Measurements from ENCODE around the gene RESP18.

The RESP18 gene

GRCh38 chr2:219304223-219304622, 28.3 kb downstream of the RESP18 start:
- DNase-seq (ENCODE audit: low spot score): no peak
- TF ChIP-seq, protein P1, sequence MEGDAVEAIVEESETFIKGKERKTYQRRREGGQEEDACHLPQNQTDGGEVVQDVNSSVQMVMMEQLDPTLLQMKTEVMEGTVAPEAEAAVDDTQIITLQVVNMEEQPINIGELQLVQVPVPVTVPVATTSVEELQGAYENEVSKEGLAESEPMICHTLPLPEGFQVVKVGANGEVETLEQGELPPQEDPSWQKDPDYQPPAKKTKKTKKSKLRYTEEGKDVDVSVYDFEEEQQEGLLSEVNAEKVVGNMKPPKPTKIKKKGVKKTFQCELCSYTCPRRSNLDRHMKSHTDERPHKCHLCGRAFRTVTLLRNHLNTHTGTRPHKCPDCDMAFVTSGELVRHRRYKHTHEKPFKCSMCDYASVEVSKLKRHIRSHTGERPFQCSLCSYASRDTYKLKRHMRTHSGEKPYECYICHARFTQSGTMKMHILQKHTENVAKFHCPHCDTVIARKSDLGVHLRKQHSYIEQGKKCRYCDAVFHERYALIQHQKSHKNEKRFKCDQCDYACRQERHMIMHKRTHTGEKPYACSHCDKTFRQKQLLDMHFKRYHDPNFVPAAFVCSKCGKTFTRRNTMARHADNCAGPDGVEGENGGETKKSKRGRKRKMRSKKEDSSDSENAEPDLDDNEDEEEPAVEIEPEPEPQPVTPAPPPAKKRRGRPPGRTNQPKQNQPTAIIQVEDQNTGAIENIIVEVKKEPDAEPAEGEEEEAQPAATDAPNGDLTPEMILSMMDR (IDR thresholded peaks at IDR 0.05; ENCODE audit: extremely low read depth, missing control alignments): no peak

DNA sequence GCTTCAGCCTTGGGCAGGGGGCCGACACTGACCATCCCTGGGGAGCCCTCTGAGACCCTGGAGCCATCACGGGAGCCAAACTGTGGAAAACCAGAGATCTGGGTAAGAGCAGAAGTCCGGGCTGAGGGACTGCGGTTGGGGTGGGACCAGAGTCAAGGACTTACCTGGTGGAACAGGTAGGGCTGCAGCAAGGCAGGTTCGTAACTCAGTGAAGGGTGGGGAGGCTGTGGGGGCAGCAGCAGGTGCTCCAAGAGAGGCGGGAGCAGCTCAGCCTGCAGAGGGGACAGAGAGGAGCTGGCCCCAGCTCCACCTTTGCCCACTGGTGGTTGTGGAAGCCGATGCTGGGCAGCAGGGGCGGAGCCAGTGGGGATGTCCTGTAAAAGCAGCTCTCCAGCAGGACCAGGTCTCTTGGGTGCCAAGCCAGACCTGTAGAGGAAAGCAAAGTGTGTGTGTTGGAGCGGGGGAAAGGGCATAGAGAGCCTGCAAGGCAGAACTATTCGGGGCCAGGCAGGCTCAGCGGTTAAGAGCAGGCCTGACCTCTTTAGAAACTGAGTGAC, 30.1 kb downstream of the RESP18 start:
- TF ChIP-seq, protein P1 (IDR thresholded peaks at IDR 0.05; ENCODE audit: extremely low read depth, missing control alignments): no peak
- no peak for DNase-seq (ENCODE audit: low spot score)

GRCh38 chr2:219300022-219300421, 32.5 kb downstream of the RESP18 start:
- TF ChIP-seq, protein P1 (IDR thresholded peaks at IDR 0.05; ENCODE audit: extremely low read depth, missing control alignments): no peak
- no peak for DNase-seq (ENCODE audit: low spot score)

DNA sequence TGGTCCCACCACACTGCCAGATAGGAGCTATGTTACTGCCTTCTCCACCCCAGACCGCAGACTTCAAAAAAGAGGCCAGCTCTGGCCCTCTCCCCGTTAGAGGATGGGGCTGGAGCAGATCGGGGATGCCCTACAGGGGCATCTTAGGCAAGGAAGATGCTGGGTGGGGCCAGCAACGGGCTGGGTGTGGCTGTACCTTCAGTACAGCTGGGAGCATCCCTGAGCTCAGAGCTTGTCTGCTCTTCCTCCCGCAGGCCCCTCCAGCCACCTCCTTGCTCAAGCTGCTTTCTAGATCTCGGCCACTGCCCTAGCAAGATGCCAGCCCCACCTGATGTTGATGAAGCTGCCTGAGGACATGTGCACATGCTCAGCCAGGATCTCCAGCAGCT, 33.2 kb downstream of the RESP18 start:
- DNase-seq (ENCODE audit: low spot score): no peak

GRCh38 chr2:219298759-219299371, 33.7 kb downstream of the RESP18 start:
- TF ChIP-seq, protein P1 (IDR thresholded peaks at IDR 0.05; ENCODE audit: extremely low read depth, missing control alignments): peak; percentile 94
- DNase-seq (ENCODE audit: low spot score): peak; percentile 94

More for the DNA sequence above, 33.2 kb downstream of the RESP18 start:
- TF ChIP-seq, protein P1 (IDR thresholded peaks at IDR 0.05; ENCODE audit: extremely low read depth, missing control alignments): no peak

- TF ChIP-seq, protein P1 (IDR thresholded peaks at IDR 0.05; ENCODE audit: extremely low read depth, missing control alignments): no peak
- no peak for DNase-seq (ENCODE audit: low spot score)
Measured at GRCh38 chr2:219297766-219298456, 34.6 kb downstream of the RESP18 start.
